OCI-LY7 (cell line): ENCODE results near the gene SLC17A7.

Experiments
- EZH2phosphoT487 ChIP-seq: fragments of 200-600 bp; sonication (generic); IDR thresholded peaks from 2 replicates; pipeline ENCODE4 v1.6.1; 2018; ENCODE audit warnings: low read depth, borderline replicate concordance, mild to moderate bottlenecking, mixed run types, antibody characterized with exemption, low read length, moderate library complexity, mixed read lengths
- TF ChIP-seq, protein P1 (sequence below): fragments of 200-600 bp; sonication (generic); conservative IDR thresholded peaks from 2 replicates; pipeline ENCODE4 v1.5.1; 2014; ENCODE audit warnings: mild to moderate bottlenecking, antibody characterized with exemption, low read length, moderate library complexity, mixed read lengths

DNA sequence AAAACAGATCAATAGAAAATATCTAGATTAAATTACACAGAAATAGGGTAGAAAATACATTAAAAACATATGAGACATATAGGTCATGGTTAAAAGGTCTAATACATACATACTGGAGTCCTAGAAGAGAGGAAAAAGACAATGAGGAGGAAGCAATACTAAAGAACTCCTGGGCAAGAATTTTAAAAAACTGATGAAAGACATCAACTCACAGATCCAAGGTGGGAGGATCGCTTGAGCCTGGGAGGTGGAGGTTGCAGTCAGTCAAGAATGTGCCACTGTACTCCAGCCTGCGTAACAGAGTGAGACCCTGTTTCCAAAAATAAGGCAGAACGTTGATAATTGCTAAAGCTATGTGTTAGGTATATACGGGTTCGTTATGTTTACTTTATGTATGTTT lies 58.7 kb downstream of the SLC17A7 start:
- TF ChIP-seq, protein P1, sequence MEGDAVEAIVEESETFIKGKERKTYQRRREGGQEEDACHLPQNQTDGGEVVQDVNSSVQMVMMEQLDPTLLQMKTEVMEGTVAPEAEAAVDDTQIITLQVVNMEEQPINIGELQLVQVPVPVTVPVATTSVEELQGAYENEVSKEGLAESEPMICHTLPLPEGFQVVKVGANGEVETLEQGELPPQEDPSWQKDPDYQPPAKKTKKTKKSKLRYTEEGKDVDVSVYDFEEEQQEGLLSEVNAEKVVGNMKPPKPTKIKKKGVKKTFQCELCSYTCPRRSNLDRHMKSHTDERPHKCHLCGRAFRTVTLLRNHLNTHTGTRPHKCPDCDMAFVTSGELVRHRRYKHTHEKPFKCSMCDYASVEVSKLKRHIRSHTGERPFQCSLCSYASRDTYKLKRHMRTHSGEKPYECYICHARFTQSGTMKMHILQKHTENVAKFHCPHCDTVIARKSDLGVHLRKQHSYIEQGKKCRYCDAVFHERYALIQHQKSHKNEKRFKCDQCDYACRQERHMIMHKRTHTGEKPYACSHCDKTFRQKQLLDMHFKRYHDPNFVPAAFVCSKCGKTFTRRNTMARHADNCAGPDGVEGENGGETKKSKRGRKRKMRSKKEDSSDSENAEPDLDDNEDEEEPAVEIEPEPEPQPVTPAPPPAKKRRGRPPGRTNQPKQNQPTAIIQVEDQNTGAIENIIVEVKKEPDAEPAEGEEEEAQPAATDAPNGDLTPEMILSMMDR: no peak
- TF ChIP-seq EZH2phosphoT487: no peak
